Neural progenitor cell (in vitro differentiated cells): Measurements from ENCODE around the gene HTD2.

Experiments
- CTCF ChIP-seq: fragments of 200-600 bp; sonication (generic); IDR thresholded peaks from 2 replicates; pipeline ENCODE4 v1.5.1; 2017; ENCODE audit warnings: antibody characterized with exemption, mild to moderate bottlenecking
- EZH2 ChIP-seq: fragments of 200-600 bp; sonication (generic); IDR thresholded peaks from 2 replicates; pipeline ENCODE4 v1.6.1; 2017; ENCODE audit warnings: antibody characterized with exemption, mild to moderate bottlenecking, moderate library complexity

- no peak for TF ChIP-seq CTCF
- no peak for TF ChIP-seq EZH2
These were observed 23.6 kb downstream of the HTD2 start for GRCh38 chr3:58329922-58330413.
